Fibroblast of villous mesenchyme (primary cell): Measurements from ENCODE around the gene ACSL3. TPM values are rescaled to one million over a fixed set of nuclear protein-coding genes. Genes with fewer than 3 reads are reported as not detected.

Experiments used
- DNase-seq: peaks from one replicate; pipeline ENCODE4 v3.0.0-alpha.2; 2010; ENCODE audit warnings: low read depth
- H3K4me3 ChIP-seq: 2 replicates; pipeline ENCODE4 v1.5.1; 2011; ENCODE audit warnings: low read depth, mild to moderate bottlenecking, low read length
- CTCF ChIP-seq: IDR thresholded peaks from 2 replicates; pipeline ENCODE4 v1.5.1; 2012; ENCODE audit warnings: low read depth, mild to moderate bottlenecking, low read length; ENCODE audit not compliant: insufficient read depth
- total RNA-seq: library from RNA; depleted of rRNA; stranded (reverse); fragments of >200 nt; gene quantifications from 2 replicates; pipeline ENCODE4 v1.2.3, GENCODE V29; 2012

The ACSL3 gene
- total RNA-seq, 1 donor: 207 TPM

- peak; percentile 11 for DNase-seq
Observed at GRCh38 chr2:222946700-222947287, 86.0 kb downstream of the ACSL3 start.

GRCh38 chr2:222949073-222949472 is 88.2 kb downstream of the ACSL3 start:
- TF ChIP-seq CTCF: no peak
- no peak overlapping the region for H3K4me3 ChIP-seq
- no peak for DNase-seq

More at GRCh38 chr2:222946700-222947287, 86.0 kb downstream of the ACSL3 start:
- no peak overlapping the region for H3K4me3 ChIP-seq
- no peak for TF ChIP-seq CTCF

GRCh38 chr2:222949690-222950323 is 89.0 kb downstream of the ACSL3 start:
- DNase-seq: no peak

GRCh38 chr2:222950638-222951285 is 89.9 kb downstream of the ACSL3 start:
- DNase-seq: peak; percentile 65
- no peak for TF ChIP-seq CTCF
- H3K4me3 ChIP-seq: no peak overlapping the region

More at GRCh38 chr2:222949690-222950323, 89.0 kb downstream of the ACSL3 start:
- no peak overlapping the region for H3K4me3 ChIP-seq
- TF ChIP-seq CTCF: no peak

GRCh38 chr2:222952204-222952603 is 91.4 kb downstream of the ACSL3 start:
- no peak for DNase-seq
- TF ChIP-seq CTCF: no peak
- H3K4me3 ChIP-seq: no peak overlapping the region

GRCh38 chr2:222955008-222955407 is 94.2 kb downstream of the ACSL3 start:
- TF ChIP-seq CTCF: no peak
- no peak overlapping the region for H3K4me3 ChIP-seq
- DNase-seq: no peak
